22Rv1 (cell line): ENCODE measurements around the gene PRKAA1.

Experiments used
- H3K27ac ChIP-seq: fragments of 450-650 bp; 2 replicates; pipeline ENCODE4 v1.5.1; 2017
- ZFX ChIP-seq: fragments of 450-650 bp; IDR thresholded peaks from 2 replicates; pipeline ENCODE4 v1.6.1; 2017; ENCODE audit warnings: antibody characterized with exemption, borderline replicate concordance
- TF ChIP-seq, protein P1 (sequence below): fragments of 450-650 bp; IDR thresholded peaks from 2 replicates; pipeline ENCODE4 v1.5.1; 2017; ENCODE audit warnings: mild to moderate bottlenecking

PRKAA1 gene

DNA sequence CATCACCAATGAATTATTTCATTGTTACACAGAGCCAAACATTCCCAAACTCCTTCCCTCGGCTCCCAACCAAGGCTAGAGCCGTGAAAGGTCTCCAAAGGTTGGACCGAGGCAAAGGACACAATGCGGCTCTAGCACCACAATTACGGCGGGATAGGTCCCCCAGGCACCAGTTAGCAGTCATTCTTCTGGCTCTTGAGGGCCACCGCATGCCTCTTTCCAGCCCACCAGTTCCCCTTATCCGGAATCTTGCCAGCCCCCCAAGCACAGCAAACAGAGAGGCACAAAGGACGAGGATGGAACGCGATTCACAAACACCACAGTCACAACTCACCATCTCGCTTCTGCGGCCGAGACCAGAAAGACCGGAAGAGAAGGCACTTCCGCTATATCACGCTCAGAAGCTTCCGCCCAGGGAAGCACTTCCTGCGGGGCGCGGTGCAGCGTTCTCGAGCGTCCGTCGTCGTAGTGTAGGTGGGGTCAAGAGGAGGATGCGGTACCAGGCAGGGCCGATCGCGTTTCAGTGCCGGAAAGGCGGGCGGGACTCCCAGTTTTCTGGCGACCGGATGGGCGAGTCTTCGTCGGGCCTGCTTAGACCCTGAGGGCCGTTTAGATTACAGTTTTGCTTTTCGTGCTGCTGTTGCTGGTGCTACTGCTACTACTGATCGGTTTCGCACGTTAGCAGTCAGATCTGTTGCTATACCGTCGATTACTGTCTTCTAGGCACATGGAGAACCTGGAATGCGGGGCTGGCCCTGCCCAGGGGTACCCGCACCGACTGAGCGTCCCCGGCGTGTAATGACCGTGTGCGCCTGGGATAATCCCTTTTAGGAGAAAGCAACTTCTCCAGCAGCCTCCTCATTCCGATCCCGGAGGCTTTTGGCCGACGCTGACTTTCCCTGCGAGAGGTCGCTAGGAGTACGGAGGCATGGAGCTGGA lies 36.9 kb upstream of the PRKAA1 start, which contains the start of gene RPL37:
RPL37 (minus strand) TSS at position 374 of the 939 bp plus-strand sequence; CDS start at position 337, 37 bp downstream.
- no peak for TF ChIP-seq ZFX
- TF ChIP-seq, protein P1, sequence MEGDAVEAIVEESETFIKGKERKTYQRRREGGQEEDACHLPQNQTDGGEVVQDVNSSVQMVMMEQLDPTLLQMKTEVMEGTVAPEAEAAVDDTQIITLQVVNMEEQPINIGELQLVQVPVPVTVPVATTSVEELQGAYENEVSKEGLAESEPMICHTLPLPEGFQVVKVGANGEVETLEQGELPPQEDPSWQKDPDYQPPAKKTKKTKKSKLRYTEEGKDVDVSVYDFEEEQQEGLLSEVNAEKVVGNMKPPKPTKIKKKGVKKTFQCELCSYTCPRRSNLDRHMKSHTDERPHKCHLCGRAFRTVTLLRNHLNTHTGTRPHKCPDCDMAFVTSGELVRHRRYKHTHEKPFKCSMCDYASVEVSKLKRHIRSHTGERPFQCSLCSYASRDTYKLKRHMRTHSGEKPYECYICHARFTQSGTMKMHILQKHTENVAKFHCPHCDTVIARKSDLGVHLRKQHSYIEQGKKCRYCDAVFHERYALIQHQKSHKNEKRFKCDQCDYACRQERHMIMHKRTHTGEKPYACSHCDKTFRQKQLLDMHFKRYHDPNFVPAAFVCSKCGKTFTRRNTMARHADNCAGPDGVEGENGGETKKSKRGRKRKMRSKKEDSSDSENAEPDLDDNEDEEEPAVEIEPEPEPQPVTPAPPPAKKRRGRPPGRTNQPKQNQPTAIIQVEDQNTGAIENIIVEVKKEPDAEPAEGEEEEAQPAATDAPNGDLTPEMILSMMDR, result no peak
- peak within 1 kb of the TSS; percentile 98 for H3K27ac ChIP-seq

DNA sequence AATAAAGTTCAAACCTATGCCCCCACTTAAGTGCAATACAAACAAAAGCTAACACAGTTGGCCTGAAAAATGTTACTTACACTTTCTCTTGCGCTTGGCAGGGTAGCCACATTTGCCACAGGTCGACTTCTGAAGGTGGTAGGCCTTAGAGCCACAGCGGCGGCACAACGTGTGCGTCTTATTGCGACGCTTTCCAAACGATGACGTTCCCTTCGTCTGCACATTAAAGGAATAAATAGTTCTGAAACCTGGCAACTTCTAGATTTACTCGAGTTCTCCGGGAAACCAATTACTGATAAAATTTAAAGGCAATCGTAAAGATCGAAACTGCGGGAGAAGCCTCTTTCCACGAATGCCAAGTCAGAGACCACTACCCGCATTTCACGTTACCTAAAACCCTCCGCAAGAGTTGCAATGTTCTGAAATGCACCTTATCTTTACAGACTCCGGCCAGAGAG lies 36.2 kb upstream of the PRKAA1 start:
- peak overlapping the region; percentile 98 for H3K27ac ChIP-seq
- TF ChIP-seq ZFX, result no peak
- TF ChIP-seq, protein P1, result no peak

DNA sequence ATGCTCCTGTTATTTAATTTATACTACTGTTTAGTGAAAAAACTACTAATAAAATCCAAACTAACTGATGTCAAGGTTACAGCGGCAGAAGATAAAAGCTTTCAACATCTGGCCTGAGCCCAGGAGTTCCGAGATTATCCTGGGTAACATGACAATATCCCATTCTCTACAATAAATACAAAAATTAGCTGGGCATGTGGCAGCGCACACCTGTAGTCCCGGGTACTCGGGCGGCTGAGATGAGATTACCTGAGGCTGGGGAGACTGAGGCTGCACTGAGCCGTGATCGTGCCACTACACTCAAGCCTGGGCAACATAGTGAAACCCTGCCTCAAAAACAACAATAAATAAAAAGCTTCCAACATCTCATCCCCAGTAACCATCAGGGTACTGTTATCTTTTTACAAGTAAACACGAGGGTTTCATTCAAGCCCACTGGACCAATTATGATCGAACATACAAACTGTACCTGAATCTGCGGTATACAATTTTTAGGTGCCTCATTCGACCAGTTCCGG lies 35.6 kb upstream of the PRKAA1 start:
- TF ChIP-seq, protein P1, result no peak

DNA sequence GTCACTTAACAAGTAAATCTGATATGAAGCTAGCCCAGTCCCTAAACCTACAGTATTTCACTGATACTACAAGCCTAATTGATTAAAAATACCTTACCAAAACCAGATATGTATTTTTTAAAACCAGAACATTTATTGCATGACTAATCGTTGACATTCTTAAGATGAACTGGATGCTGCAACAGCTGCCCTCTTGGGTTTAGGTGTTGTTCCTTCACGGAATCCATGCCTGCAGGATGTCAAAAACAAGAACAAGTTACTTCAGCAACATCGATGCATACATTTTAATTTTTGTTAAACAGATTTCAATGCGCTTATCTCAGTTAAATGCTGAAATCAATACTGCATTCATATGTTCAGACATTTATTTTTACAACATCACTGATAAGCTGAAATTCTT lies 34.2 kb upstream of the PRKAA1 start:
- TF ChIP-seq, protein P1, result no peak
- TF ChIP-seq ZFX, result no peak
- peak overlapping the region; percentile 41; the same call in 1 of the 2 replicates for H3K27ac ChIP-seq

More for the DNA sequence above, 35.6 kb upstream of the PRKAA1 start:
- H3K27ac ChIP-seq, result peak overlapping the region; percentile 98

DNA sequence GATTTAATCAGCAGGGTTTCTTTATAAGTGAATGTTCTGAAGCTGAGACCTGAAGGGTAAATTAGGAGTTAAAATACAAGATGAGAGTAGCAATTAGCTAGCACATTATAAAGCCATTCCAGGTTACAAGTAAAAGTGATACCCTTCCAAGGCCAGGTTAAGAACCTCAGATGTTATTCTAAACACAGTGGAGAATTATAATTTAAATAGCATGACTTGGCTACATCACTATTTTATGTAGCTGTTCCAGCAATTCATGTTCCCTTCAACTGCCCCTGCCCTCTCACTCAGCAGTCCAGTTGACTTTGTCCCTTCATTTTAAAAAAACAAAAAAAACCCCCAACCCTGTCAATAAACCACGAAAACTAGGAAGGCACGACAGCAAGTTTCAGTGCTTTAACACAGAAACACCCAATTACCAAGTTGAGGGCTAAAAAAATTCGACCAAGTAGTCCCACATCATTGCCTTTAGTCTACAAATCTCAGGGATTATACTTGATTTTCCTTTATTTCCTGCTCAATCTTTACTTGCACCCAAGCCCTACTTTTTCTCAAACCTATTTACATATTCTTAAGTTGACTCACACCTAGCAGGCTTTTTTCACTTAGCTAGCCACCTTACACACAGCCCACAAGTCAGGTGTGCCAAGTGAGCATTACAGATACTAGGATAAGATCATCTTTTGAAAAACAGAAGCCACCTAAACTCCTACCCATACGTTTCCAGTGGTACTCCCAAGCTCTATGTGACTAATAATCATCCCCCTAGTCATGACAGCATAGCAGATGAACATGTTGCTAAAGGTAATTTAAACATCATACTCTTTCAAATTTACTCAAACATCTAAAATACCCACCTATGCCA lies 33.4 kb upstream of the PRKAA1 start:
- TF ChIP-seq, protein P1, result no peak
- TF ChIP-seq ZFX, result no peak
- H3K27ac ChIP-seq, result peak overlapping the region; percentile 41

DNA sequence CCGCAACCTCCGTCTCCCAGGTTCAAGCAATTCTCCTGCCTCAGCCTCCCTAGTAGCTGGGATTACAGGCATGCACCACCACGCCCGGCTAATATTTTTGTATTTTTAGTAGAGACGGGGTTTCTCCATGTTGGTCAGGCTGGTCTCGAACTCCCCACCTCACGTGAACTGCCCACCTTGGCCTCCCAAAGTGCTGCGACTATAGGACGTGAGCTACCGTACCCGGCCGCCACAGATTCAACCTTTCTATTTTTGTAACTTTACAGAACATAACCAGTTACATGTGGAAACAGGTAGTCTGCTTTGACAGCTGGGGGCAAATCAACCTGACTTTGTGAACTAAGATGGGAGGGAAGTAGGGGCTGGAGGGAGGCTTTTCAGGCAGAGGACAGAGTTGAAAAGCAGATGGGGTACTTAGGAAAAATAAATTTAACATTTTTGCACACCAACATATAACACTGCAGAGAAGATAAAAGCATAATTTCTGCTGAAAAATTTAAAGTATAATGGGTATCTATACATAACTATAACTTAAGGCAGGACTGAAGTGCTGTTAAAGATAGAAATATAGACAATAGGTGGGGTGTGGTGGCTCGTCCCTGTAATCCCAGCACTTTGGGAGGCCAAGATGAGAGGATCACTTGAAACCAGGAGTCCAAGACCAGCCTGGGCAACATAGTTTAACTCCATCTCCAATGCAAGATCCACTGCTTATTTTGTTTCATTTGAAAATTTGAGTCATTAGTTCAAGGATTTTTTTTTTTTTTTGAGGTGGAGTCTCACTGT lies 31.8 kb upstream of the PRKAA1 start:
- no peak for TF ChIP-seq ZFX
- H3K27ac ChIP-seq, result 0 out of 2 replicates have a peak overlapping the region, but pooled peaks have one; percentile 41
